HG03097 (cell line): Measurements from ENCODE around the gene HIVEP3.
"Not testable (repeated sequence)": the region's sequence is repeated elsewhere in the genome, so short reads cannot be mapped to it uniquely, and the experiment has no call there.

Source experiments
- ATAC-seq: cut with Tn5 transposase; IDR thresholded peaks from one replicate; pipeline ENCODE4 v1.9.1; 2021; ENCODE audit not compliant: unreplicated experiment, low FRiP score

Gene HIVEP3

DNA sequence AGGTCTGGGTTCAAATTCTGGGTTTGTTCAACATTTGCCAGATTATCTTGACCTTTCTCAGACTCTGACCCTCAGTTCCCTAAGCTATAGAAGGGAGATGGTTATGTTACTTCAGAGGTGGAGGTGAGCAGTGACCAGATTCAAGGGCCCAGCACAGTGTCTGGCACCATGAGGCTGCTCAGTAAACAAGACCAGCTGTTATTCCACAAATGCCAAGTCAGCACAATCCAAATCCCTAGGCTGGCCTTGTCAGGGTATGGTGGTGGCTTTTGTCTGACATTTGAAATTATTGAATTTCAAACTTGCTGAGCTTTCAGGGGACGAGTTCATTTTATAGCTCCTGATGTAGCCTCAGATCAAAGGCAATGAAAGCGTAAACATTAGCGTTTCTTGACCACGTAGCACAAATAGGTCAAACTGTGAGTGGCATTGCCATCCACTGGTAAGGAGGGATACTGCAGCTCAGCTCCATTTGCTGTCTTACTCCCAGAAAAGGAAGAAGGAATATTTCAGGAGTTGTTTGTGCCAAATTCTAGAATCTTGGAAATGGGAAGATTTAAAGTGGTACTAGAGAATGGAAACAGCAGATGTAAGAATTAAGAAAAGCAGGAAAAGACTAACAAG, 339.9 kb downstream of the HIVEP3 start:
- ATAC-seq, result no peak

GRCh38 chr1:41576620-41577019, 342.1 kb downstream of the HIVEP3 start:
- no peak for ATAC-seq

- no peak for ATAC-seq
Observed at GRCh38 chr1:41576206-41576605, 342.5 kb downstream of the HIVEP3 start.

DNA sequence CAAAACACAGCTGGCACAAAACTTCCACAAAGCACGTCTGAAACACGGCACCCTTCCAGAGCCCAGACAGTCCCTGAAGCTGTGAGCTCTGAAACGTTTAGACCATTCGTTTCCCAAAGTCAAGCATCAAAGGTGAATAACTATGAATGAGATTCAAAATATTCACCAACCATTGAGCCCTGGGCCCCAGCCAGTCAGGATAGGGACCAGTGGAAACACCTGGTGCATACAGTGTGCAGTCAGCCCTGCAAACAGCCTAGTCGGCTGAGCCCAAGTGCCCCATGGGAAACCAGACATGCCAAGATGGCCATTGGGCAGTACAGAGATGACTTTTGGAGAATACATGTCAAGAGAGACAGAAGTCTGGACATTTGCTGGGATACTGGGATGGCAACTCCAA, 343.9 kb downstream of the HIVEP3 start:
- ATAC-seq, result no peak

GRCh38 chr1:41573785-41574713, 344.7 kb downstream of the HIVEP3 start:
- no peak for ATAC-seq

- ATAC-seq, result no peak
Observed at GRCh38 chr1:41573194-41573593, 345.5 kb downstream of the HIVEP3 start.

DNA sequence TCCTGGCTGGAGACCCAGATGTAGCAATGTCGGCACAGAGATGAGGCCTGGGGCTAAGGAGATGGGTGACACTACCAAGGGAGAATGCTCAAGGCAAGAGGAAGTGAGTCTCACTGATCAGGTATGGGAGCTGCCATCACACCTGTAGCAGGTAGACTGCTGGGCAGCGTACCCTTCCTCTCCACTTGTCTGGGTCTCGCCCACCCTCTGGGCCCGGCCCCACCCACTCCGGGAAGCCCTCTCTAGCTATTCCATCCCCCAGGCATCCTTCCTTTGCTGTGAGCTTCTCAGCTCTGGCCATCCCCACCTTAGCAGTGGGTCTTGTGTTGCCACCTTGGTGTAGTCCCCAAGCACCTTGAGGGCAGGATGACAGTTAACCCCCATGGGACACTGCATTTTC, 346.5 kb downstream of the HIVEP3 start:
- no peak for ATAC-seq

- no peak for ATAC-seq
Observed at GRCh38 chr1:41571041-41571440, 347.7 kb downstream of the HIVEP3 start.

GRCh38 chr1:41568204-41568603, 350.5 kb downstream of the HIVEP3 start:
- no peak for ATAC-seq

GRCh38 chr1:41566969-41567368, 351.8 kb downstream of the HIVEP3 start:
- ATAC-seq, result no peak

GRCh38 chr1:41566274-41566885, 352.3 kb downstream of the HIVEP3 start:
- no peak for ATAC-seq

GRCh38 chr1:41564741-41565475, 353.8 kb downstream of the HIVEP3 start:
- ATAC-seq, result no peak

DNA sequence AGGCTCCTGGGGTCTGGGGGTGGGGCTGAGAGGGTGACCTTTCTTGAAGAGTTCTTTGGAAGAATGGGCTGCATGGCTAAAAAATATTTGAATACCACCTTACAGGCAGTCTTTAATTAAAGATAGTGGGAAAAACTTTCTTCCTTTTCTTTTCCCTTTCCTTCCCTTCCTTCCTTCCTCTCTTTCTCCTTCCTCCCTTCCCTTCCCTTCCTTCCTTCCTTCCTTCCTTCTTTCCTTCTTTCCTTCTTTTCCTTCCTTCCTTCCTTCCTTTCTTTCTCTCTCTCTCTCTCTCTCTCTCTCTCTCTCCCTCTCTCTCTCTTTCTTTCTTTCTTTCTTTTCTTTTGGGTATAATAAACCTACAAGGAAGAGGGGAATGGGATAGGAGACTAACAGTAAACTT, 356.4 kb downstream of the HIVEP3 start:
- no peak for ATAC-seq

DNA sequence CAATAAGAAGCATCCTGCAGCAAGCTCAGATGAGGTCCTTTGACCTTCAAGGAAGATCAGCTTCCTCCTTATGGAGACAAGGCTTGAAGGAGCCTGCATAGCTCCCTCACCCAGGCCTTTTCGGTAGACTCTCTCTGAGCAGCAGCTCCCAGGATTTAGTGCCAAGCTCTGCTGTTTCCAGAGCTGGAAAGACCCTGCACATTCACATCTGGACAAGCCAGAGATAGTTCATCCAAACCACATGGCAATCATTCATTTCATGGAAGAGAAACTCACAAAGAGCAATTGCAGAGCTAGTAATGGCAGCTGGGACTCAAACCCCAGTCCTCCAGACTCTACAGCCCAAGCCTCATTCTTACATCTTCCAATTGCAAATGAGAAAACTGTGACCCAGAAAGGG, 357.8 kb downstream of the HIVEP3 start:
- no peak for ATAC-seq

DNA sequence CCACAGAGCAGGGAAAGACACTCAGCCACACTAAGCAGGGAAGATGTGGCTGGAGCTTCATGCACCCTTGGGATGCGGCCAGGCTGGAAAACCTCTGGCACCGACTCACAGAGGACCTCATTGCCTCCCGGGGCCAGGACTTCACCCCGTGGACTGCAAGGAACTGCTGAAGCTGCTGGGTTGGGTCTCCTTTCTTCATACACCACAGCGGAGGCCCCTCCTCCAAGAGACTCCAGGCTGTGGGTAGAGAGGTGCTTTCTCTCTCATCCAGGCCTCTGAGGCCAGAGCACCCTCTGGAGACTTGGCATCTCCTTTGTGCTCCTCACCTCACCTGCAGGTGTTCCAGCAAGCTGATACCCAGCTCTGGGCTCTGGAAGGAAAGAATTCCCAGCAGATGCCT, 358.2 kb downstream of the HIVEP3 start:
- ATAC-seq, result no peak

DNA sequence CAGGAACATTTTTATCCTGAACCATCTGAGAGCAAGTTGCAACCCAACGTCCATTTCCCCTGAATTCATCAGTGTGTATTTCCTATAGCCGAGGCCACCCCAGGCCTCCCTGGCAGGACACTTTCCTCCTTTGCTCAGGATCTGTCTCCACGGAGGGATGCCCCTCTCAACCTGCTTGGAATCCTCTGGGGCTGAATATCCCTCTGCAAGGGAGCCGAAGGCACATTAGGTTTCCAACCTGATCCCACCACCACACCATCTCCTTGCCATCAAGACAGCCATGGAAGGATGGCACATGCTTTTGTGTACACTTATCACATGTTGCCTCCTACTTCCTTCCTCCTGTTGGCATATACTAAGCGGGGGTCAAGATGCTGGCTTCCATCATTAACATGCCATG, 359.4 kb downstream of the HIVEP3 start:
- no peak for ATAC-seq

- ATAC-seq, result no peak
Observed at GRCh38 chr1:41558761-41559171, 360.0 kb downstream of the HIVEP3 start.

GRCh38 chr1:41557751-41558455, 360.8 kb downstream of the HIVEP3 start:
- ATAC-seq, result no peak

- not testable (repeated sequence) for ATAC-seq
Observed at GRCh38 chr1:41554746-41555145, 364.0 kb downstream of the HIVEP3 start.
